ENCODE measurements around the gene KIF7. TPM values are rescaled to one million over a fixed set of nuclear protein-coding genes. Genes with fewer than 3 reads are reported as not detected.

KIF7 gene
- total and polyA plus RNA-seq, 2 donors (not counting 1 experiment from before 2014, with no cell fraction given), result 2.9 to 11.4 TPM

DNA sequence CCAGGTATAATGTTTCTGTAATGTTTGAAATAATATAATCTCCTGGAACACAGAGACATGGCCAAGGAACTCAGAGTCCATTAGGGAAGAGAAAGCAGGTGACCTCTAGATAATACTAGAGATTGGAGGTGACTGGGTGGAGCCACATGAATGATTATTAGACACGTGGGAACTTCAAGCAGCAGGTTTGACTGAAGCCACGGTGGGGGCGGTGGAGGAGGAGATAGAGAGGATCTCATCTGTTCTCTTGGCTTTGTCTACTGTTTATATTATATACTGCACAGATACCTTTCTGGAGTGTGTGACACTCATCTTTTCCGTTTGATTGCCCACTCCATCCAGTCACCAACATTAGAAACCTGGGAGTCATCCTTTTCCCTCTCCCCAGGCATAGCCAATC, 33.7 kb downstream of the KIF7 start:
- no peak for DNase-seq (ENCODE audit: low read depth in 2 of 2)
- Histone ChIP-seq H3K27ac (ENCODE audit: insufficient read depth, low read length) (no peak overlapping the region), H3K36me3 (ENCODE audit: control insufficient read depth, insufficient read depth, low read length) (peaks cover 19% of the 10 kb centered on the region), H3K4me2 (ENCODE audit: extremely low read depth, insufficient read depth, low read length) (no peak overlapping the region), H3K9ac (ENCODE audit: insufficient read depth, low read length) (no peak overlapping the region), H3K9me3 (ENCODE audit: control insufficient read depth, insufficient read depth, low read depth, low read length) (no peaks in the 10 kb centered on the region), H3K79me2 (ENCODE audit: control insufficient read depth, insufficient read depth, low read length) (no peaks in the 10 kb centered on the region), H4K20me1 (ENCODE audit: control insufficient read depth, extremely low read depth, insufficient read depth, low read length) (no peaks in the 10 kb centered on the region), H2AFZ (ENCODE audit: low read length) (no peak overlapping the region), H3K27me3 (ENCODE audit: control insufficient read depth, insufficient read depth, low read length) (no peaks in the 10 kb centered on the region), H3K4me1 (ENCODE audit: control insufficient read depth, extremely low read depth, insufficient read depth, low read length) (no peaks in the 10 kb centered on the region), H3K4me3 (replicated peaks in 1 of 4; ENCODE audit: control extremely low read depth in 1 of 4, insufficient read depth in 1 of 4, low read depth in 3 of 4, low read length in 4 of 4) (no peak overlapping the region)
- TF ChIP-seq, protein P1, sequence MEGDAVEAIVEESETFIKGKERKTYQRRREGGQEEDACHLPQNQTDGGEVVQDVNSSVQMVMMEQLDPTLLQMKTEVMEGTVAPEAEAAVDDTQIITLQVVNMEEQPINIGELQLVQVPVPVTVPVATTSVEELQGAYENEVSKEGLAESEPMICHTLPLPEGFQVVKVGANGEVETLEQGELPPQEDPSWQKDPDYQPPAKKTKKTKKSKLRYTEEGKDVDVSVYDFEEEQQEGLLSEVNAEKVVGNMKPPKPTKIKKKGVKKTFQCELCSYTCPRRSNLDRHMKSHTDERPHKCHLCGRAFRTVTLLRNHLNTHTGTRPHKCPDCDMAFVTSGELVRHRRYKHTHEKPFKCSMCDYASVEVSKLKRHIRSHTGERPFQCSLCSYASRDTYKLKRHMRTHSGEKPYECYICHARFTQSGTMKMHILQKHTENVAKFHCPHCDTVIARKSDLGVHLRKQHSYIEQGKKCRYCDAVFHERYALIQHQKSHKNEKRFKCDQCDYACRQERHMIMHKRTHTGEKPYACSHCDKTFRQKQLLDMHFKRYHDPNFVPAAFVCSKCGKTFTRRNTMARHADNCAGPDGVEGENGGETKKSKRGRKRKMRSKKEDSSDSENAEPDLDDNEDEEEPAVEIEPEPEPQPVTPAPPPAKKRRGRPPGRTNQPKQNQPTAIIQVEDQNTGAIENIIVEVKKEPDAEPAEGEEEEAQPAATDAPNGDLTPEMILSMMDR (conservative IDR thresholded peaks at IDR 0.05 in 1 of 2, IDR thresholded peaks at IDR 0.05 in 1 of 2; ENCODE audit: low read depth in 1 of 2, low read length in 2 of 2), result no peak
- TF ChIP-seq EZH2 (IDR thresholded peaks at IDR 0.05; ENCODE audit: low read length, missing control alignments), result no peak

DNA sequence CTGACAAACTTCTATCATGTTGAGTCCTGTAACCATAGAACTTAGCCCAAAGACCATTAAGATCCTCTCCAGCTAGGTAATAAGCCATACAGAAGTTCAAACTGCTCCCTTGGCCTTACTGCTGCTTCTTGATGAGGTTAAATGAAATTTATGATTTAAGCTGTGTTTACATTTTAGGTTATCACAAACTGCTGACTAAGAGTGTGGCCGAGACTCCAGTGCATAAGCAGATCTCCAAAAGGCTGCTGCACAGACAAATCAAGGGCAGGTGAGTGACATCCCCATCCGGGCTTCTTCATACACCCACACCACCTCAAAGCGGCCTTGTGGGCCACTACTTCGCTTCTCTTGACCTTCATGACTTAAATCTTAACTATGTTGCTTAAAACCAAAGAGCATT, 39.0 kb downstream of the KIF7 start:
- no peak overlapping the region for H3K4me3 ChIP-seq (replicated peaks in 1 of 4; ENCODE audit: control extremely low read depth in 1 of 4, insufficient read depth in 1 of 4, low read depth in 3 of 4, low read length in 4 of 4)
- no peak overlapping the region for H3K27ac ChIP-seq (ENCODE audit: insufficient read depth, low read length)
- no peak overlapping the region for H3K9ac ChIP-seq (ENCODE audit: insufficient read depth, low read length)
- peaks cover 2% of the 10 kb centered on the region for H3K36me3 ChIP-seq (ENCODE audit: control insufficient read depth, insufficient read depth, low read length)
- no peak overlapping the region for H2AFZ ChIP-seq (ENCODE audit: low read length)
- H3K9me3 ChIP-seq (ENCODE audit: control insufficient read depth, insufficient read depth, low read depth, low read length), result no peaks in the 10 kb centered on the region
- no peak for DNase-seq (ENCODE audit: low read depth in 2 of 2)
- H3K27me3 ChIP-seq (ENCODE audit: control insufficient read depth, insufficient read depth, low read length), result no peaks in the 10 kb centered on the region
- no peaks in the 10 kb centered on the region for H4K20me1 ChIP-seq (ENCODE audit: control insufficient read depth, extremely low read depth, insufficient read depth, low read length)
- no peaks in the 10 kb centered on the region for H3K4me1 ChIP-seq (ENCODE audit: control insufficient read depth, extremely low read depth, insufficient read depth, low read length)
- H3K79me2 ChIP-seq (ENCODE audit: control insufficient read depth, insufficient read depth, low read length), result no peaks in the 10 kb centered on the region
- no peak overlapping the region for H3K4me2 ChIP-seq (ENCODE audit: extremely low read depth, insufficient read depth, low read length)
- TF ChIP-seq, protein P1 (conservative IDR thresholded peaks at IDR 0.05 in 1 of 2, IDR thresholded peaks at IDR 0.05 in 1 of 2; ENCODE audit: low read depth in 1 of 2, low read length in 2 of 2), result no peak
- TF ChIP-seq EZH2 (IDR thresholded peaks at IDR 0.05; ENCODE audit: low read length, missing control alignments), result no peak

DNA sequence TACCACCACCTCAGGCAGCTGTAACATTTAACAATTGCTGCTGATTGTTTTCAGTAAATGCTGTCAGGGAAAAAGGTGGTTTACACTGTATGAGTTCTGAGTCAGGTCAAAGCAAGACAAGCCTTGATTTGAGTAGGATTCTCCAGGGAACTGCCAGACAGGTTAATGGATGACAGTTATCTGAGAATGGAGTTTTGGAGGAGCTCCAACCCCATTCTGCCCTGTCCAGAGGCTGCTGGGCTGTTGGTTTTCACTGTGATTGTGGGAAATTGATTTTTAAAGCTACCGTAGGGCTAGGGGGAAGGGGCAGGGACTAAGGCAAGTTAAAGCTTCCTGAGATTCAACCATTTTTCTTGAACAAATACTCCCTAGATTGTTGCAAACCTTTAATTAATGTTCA, 40.1 kb downstream of the KIF7 start:
- Histone ChIP-seq H4K20me1 (ENCODE audit: control insufficient read depth, extremely low read depth, insufficient read depth, low read length) (no peaks in the 10 kb centered on the region), H2AFZ (ENCODE audit: low read length) (no peak overlapping the region), H3K4me3 (replicated peaks in 1 of 4; ENCODE audit: control extremely low read depth in 1 of 4, insufficient read depth in 1 of 4, low read depth in 3 of 4, low read length in 4 of 4) (no peak overlapping the region), H3K9me3 (ENCODE audit: control insufficient read depth, insufficient read depth, low read depth, low read length) (no peaks in the 10 kb centered on the region), H3K27me3 (ENCODE audit: control insufficient read depth, insufficient read depth, low read length) (no peaks in the 10 kb centered on the region), H3K4me1 (ENCODE audit: control insufficient read depth, extremely low read depth, insufficient read depth, low read length) (no peaks in the 10 kb centered on the region), H3K9ac (ENCODE audit: insufficient read depth, low read length) (no peak overlapping the region), H3K79me2 (ENCODE audit: control insufficient read depth, insufficient read depth, low read length) (no peaks in the 10 kb centered on the region), H3K27ac (ENCODE audit: insufficient read depth, low read length) (no peak overlapping the region), H3K36me3 (ENCODE audit: control insufficient read depth, insufficient read depth, low read length) (peaks cover 2% of the 10 kb centered on the region), H3K4me2 (ENCODE audit: extremely low read depth, insufficient read depth, low read length) (no peak overlapping the region)
- TF ChIP-seq, protein P1 (conservative IDR thresholded peaks at IDR 0.05 in 1 of 2, IDR thresholded peaks at IDR 0.05 in 1 of 2; ENCODE audit: low read depth in 1 of 2, low read length in 2 of 2), result no peak
- no peak for TF ChIP-seq EZH2 (IDR thresholded peaks at IDR 0.05; ENCODE audit: low read length, missing control alignments)
- DNase-seq (ENCODE audit: low read depth in 2 of 2), result peak in 1 of 2 donors; percentile 9

All from fibroblast of lung (primary cell).